Measurements from ENCODE around the gene CLDN4.
"Not testable (repeated sequence)": the region's sequence is repeated elsewhere in the genome, so short reads cannot be mapped to it uniquely, and the experiment has no call there.

The CLDN4 gene, protein sequence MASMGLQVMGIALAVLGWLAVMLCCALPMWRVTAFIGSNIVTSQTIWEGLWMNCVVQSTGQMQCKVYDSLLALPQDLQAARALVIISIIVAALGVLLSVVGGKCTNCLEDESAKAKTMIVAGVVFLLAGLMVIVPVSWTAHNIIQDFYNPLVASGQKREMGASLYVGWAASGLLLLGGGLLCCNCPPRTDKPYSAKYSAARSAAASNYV

DNA sequence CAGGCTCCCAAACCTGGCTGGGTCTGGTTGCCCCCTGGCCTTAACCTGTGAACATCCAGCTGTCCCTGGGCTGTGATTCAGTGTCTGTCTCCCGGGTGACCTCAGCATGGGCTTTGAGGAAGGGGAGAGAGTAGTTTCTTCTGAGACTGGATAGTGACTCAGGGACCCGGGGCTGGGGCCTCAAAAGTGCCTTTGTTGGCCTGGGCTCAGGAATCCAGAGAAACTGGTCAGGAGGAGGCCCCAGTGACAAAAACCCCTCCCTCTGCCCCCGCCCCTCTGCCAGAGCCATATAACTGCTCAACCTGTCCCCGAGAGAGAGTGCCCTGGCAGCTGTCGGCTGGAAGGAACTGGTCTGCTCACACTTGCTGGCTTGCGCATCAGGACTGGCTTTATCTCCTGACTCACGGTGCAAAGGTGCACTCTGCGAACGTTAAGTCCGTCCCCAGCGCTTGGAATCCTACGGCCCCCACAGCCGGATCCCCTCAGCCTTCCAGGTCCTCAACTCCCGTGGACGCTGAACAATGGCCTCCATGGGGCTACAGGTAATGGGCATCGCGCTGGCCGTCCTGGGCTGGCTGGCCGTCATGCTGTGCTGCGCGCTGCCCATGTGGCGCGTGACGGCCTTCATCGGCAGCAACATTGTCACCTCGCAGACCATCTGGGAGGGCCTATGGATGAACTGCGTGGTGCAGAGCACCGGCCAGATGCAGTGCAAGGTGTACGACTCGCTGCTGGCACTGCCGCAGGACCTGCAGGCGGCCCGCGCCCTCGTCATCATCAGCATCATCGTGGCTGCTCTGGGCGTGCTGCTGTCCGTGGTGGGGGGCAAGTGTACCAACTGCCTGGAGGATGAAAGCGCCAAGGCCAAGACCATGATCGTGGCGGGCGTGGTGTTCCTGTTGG is at the start of gene CLDN4:
CLDN4 (plus strand) TSS at position 316 of the 903 bp plus-strand sequence; CDS start at position 522, 206 bp downstream.
- no peak for DNase-seq

DNA sequence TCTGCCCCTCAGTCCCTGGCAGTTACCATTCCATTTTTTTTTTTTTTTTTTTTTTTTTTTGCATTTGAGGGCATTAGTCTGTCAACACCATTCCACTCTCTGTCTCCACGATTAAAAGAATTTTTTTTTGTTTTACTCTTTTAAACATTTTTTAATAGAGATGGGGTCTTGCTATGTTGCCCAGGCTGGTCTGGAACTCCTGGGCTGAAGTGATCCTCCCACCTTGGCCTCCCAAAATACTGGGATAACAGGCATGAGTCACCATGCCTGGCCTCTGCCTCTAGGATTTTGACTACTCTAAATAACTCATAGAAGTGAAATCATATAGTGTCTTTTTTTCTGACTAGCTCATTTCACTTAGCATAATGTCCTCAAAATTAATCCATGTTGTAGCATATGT is 44.2 kb upstream of the CLDN4 start:
- no peak for DNase-seq

DNA sequence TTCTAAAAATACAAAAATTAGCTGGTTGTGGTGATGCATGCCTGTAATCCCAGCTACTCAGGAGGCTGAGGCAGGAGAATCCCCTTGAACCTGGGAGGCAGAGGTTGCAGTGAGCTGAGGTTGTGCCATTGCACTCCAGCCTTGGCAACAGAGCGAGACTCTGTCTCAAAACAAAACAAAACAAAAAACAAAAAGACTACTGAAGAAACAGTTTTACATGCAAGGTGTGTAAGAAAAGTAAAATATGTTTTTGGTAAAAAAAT is 43.1 kb upstream of the CLDN4 start:
- not testable (repeated sequence) for DNase-seq

DNA sequence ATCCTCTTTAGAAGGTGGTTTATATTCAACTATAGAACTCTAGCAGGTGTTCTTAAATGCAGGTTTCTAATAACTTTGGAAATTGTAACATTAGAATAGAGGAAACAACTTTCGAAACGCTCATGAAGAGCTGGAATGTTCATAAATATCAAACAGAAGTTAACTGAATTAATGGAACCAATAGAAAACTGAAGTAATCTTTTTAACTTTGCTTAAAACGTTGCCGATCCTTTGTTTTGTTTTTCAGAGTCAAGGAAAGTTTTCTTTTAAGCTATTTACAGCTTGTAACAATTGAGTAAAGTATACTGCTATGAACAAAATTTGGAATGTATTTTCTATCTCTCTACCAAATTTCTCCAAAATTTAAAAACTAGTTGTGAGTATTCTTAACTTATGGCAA is 41.7 kb upstream of the CLDN4 start:
- no peak for DNase-seq

DNA sequence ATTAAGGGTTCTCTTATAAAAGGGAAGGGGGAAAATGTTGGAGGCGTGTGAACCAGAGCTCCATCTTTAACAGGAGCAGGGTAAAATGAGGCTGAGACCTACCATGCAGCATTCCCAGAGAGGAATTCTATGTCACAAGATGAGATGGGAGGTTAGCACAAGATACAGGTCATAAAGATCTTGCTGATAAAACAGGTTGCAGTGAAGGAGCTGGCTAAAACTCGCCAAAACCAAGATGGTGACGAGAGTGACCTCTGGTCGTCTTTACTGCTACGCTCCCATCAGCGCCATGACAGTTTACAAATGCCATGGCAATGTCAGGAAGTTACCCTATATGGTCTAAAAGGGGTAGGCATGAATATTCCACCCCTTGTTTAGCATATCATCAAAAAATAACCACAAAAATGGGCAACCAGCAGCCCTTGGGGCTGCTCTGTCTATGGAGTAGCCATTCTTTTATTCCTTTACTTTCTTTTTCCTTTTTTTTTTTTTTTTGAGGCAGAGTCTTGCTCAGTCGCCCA is 39.6 kb upstream of the CLDN4 start:
- not testable (repeated sequence) for DNase-seq

DNA sequence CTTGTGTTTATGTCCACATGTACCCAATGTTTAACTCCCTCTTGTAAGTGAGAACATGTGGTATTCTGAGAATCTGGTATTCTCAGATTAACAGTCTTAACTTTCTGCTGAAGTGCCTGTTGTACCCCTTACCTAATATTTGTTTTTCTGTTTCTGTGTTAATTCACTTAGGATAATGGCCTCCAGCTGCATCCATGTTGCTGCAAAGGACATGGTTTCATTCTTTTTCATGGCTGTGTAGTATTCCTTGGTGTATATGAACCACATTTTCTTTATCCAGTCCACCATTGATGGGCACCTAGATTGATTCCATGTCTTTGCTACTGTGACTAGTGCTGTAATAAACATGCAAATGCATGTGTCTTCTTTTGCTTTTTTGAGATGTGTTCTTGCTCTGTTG is 35.6 kb upstream of the CLDN4 start:
- DNase-seq, result not testable (repeated sequence)

DNA sequence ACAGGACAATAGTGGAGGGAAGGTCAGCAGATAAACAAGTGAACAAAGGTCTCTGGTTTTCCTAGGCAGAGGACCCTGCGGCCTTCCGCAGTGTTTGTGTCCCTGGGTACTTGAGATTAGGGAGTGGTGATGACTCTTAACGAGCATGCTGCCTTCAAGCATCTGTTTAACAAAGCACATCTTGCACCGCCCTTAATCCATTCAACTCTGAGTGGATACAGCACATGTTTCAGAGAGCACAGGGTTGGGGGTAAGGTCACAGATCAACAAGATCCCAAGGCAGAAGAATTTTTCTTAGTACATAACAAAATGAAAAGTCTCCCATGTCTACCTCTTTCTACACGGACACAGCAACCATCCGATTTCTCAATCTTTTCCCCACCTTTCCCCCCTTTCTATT is 34.1 kb upstream of the CLDN4 start:
- not testable (repeated sequence) for DNase-seq

DNA sequence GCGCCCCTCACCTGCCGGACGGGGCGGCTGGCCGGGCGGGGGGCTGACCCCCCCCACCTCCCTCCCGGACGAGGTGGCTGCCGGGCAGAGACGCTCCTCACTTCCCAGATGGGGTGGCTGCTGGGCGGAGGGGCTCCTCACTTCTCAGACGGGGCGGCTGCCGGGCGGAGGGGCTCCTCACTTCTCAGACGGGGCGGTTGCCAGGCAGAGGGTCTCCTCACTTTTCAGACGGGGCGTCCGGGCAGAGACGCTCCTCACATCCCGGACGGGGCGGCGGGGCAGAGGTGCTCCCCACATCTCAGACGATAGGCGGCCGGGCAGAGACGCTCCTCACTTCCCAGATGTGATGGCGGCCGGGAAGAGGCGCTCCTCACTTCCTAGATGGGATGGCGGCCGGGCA is 33.6 kb upstream of the CLDN4 start:
- DNase-seq, result not testable (repeated sequence)

DNA sequence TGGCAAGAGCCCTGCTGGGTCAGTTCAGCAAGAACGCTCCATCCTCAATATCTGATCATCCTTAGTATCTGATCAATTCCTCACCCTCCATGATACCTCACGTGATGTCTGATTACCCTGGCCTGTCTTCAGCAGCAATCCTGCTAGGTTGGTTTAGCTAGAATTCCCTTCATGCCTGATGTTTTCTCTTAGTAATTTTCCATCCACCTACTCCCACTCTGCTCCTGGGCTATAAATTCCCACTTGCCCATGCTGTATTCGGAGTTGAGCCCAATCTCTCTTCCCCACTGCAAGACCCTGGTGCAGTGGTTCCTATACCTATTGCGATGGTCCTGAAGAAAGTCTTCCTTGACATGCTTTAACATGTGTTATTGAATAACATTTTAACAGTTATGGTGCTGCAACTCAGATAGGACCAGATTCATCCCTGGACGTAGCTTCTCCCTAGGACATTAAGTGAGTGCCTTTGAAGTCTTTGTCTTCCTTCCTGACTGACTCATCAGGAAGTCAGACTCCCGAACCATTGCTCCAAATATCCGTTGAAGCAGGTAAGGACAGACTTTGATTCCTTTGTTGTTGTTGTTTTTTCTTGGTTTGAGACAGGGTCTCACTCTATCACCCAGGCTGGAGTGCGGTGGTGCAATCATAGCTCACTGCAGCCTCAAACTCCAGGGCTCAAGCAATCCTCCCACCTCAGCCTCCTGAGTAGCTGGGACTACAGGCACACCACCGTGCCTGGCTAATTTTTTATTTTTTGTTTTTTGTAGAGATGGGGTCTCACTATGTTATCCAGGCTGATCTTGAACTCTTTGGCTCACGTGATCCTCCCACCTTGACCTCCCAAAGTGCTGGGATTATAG is 31.3 kb upstream of the CLDN4 start:
- DNase-seq, result no peak

DNA sequence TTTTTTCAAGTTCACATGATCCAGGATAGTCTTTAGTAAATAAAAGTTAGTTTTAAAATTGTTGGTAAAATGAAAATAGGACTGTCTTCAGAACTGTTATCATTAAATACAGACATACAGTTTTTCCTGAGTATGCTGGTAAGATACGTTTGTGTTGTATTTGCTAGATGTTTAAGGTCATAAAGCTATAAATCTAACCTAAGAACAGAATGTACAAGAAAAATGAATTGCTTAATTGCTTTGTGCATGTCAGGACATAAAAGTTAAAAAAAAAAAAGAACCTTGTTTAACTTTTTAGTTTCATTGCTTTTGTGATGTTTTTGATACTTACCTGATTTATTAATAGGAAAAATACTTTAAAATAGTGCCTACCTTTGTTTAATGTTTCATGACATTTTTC is 29.2 kb upstream of the CLDN4 start:
- DNase-seq, result no peak

DNA sequence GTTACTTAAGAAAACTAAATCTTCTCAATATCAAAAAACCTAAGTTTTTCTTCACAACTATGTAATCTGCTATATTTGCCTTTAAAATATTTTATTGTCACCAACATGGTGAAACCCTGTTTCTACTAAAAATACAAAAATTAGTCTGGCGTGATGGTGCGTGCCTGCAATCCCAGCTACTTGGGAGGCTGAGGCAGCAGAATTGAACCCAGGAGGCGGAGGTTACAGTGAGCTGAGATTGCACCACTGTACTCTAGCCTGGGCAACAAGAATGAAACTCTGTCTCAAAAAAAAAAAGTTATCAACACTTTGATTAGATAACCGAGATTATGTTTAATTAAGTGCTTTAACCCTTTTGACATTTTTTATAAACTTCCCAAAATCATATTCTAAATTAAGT is 28.3 kb upstream of the CLDN4 start:
- DNase-seq, result no peak

DNA sequence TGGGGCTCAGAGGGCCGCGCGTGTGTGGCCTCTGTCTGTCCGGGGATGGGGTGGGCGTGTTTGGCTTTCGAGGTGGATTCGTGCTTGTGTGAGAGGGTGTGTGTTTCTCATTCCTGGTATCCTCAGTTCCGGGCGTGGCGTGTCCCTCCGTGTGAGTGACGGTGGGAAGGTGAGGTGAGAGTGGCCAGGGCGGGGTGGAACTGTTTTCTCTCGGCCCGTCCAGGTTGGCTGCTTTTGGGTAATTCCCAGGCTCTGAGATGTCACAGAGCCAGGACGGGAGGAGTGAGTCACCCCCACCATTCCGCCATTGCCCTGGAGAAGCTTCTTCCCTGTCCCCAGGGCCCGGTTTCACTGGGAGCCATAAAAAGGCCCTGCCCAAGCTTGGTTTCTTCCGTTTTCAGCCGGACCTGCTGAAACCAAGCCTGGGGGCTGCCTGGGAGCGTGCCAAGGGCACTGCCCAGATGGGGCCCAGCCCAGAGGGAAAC is 21.3 kb upstream of the CLDN4 start:
- DNase-seq, result no peak

DNA sequence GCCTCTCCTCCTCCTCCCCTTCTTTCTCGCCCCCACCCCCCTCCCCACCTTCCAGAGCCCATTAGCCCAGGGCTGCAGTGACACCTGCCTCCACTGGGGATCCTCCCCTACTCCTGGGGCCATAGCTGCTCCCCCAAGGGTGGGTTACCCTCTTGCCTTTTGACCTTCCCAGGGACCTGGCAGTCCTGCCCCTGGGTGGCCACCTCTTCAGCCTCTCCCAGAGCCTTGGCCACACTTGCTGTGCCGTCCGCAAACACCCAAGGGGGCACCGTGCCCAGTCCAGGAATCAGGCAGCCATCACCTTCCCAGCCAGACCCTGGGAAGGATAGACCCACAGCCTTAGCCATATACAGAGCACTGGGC is 19.8 kb upstream of the CLDN4 start:
- DNase-seq, result no peak

DNA sequence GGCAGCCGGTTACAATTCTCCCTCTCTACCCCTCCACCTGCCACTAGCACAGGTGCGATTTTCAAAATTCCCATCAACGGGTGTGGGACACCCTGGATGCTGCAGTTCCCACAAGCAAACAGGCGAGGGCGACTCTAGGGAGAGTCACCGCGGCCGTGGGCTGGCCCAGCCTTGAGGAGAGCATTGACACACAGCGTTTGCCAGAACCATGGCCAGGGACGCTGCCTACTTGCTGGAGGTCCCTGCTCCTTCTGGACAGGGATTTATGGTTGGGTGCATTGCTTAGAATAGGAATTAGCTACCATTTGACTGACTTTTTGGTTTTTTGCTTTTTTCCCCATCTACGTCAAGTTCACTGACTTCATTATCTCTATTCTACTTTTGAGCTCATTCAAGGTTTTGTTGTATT is 19.0 kb upstream of the CLDN4 start:
- DNase-seq, result no peak

DNA sequence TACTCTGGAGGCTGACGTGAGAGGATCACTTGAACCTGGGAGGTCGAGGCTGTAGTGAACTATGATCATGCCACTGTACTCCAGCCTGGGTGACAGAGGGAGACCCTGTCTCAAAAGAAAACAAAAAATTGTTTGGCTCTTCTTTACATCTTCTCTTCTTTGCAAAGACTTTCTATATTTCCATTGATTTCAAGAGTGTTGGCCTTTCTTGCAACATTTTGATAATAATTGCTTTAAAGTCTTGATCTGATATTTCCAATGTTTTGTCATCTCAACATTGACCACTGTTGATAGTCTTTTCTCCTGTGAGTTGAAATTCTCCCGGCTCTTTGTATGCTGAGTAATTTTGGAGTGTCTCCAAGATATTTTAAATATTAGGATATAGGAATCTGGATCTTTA is 17.8 kb upstream of the CLDN4 start:
- no peak for DNase-seq

DNA sequence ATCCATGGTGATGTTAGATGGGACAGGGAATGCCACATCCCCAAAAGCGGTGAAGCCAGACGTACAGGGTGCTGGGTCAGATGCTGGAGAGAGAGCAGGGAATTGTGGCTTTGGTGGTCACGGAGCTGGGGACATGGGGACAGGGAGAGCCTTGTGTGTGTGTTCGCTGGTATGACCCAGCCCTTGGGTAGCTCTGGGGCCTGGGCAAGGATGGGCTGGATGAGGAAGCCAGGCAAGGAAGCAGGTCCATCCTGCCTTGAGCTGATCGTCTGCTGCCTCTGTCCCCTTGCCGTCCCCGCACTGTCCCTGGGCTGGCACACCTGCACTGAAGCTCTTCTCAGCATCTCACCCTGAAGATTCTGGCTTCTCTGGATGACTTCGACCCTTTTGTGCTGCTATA is 15.4 kb upstream of the CLDN4 start:
- no peak for DNase-seq

DNA sequence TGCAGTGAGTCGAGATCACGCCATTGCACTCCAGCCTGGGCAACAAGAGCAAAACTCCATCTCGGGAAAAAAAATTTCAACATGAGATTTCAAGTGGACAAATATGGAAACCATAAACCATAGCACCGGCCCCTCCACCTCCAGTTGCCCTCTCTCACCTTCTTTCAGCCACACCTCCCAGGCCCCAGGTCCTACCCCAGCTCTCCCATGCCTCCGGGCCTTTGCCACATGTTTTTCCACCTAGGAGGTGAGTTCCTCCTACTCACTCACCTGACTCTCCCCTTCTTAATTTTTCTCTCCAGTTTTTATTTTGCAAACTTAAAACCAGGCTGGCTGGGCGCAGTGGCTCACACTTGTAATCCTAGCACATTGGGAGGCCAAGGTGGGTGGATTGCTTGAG is 13.7 kb upstream of the CLDN4 start:
- no peak for DNase-seq

DNA sequence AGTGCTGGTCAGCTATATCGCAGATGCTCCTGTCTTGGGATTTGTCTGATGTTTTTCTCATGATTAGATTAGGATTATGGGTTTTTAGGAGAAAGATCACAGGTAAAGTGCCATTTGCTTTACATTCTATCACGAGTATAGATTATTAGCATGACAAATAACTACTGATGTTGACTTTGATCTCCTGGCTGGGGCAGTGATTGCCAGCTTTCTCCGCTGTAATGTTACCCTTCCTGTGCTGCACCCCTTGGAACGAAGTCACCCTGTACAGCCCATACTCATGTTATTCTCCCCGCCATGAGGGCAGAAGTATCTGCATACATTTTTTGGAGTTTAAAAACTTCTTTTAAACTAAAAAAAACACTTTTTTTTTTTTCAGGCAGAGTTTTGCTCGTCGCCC is 10.8 kb upstream of the CLDN4 start:
- no peak for DNase-seq

DNA sequence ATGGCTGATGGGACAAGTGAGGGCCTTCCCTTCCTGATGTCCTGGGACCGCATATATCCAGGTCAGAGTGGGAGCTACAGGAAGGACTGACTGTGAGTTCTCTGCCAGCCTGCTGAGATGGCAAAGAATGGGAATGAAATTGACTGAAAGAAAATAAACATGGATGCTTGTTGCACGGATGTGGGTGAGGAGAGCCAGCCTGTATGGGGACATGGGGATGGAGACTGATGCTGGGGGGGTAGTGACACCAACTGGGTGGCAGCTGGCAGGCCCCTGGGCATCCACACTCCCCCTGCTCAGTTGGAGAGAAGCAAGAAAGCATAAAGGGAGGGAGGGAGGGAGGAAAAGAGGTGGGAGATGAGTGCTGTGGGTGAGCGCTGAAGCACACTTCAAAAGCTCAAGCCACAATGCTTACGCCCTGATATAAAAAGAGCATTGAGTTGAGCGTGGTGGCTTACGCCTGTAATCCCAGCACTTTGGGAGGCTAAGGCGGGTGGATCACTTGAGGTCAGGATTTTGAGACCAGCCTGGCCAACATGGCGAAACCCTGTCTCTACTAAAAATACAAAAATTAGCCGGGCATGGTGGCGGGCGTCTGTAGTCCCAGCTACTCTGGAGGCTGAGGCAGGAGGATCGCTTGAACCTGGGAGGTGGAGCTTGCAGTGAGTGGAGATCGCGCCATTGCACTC is 9.1 kb upstream of the CLDN4 start:
- not testable (repeated sequence) for DNase-seq

DNA sequence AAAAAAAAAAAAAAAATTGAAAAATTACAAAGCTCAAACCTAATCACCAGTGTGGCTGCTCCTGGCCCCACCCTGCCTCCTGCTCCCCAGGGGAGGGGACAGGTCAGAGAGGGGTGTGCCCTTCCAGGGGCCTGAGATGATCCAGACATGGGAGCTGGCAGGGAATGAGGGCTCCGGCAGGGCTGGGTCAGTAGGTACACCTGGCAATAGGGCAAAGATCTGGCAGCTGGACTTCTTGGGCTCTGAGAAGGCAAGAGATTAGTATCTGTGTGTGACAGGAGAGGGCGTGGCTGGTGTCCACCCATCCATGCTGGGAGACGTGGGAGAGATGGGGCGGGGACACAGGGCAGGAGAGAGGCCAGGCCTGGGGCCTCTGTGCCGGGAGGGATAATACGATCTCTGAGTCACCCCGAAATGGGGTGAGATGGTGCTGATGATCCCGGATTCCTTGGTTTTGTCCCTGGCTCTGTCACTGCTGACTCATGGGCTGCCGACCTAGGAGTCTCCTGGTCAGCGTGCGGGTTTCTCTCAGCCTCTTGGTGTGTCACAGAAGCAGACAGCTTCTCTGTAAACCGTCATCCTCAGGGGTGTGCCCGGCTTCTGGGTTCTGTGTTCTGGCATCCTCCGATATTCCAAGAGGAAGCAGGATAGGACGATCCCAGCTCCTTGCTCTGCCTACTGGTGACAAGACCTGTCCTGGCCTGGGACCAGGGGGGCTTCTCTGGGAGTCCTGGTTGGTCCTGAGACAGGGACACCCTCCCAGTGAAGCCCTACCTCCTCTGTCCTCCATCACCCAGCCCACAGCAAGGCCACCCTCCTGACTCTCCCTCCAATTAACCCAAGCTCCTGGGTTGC is 8.2 kb upstream of the CLDN4 start:
- DNase-seq, result no peak

DNA sequence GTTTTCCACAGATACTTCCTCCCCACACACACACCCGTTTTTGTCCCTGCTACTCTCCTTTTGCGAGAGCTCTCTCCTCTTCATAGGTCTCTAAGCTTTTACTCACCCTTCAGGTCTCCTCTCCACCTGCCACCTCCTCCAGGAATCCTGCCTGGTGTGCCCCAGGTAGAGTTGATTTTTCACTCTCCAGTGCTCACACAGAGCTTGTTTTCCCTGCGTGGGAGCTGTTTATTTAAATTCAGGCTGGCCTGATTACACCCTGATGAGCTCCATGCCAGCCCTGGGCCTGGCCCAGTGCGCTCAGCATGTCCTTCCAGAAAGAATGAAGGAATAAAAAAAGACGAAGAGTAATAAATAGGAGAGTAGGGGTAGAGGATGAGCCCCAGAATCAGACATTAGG is 7.5 kb upstream of the CLDN4 start:
- DNase-seq, result no peak

All from cerebellar nuclear complex (tissue), 1 donor.